Activated T-helper 2 cell treated with anti-CD3 and anti-CD28 coated beads, Interferon-gamma antibody, Interleukin-2, Interleukin-4, amounts not matched to agents 10 μg/mL and 5 μg/mL and 100 μg/mL, durations not matched to agents 14 hours and 24 hours and 36 hours (primary cell): ENCODE measurements around the gene PCDHGA8. TPM values are rescaled to one million over a fixed set of nuclear protein-coding genes. Genes with fewer than 3 reads are reported as not detected.
"Not testable (repeated sequence)": the region's sequence is repeated elsewhere in the genome, so short reads cannot be mapped to it uniquely, and the experiment has no call there.

Experiments
- DNase-seq: peaks from one replicate; pipeline ENCODE4 v3.0.0; 2021; ENCODE audit warnings: low spot score
- H3K27ac Mint-ChIP-seq: one replicate; pipeline ENCODE4 v1.8.0; 2021; ENCODE audit warnings: mixed read lengths
- H3K27me3 Mint-ChIP-seq: one replicate; pipeline ENCODE4 v1.8.0; 2021; ENCODE audit warnings: low read depth, mixed read lengths
- H3K36me3 Mint-ChIP-seq: one replicate; pipeline ENCODE4 v1.8.0; 2021; ENCODE audit warnings: low read depth, mixed read lengths
- H3K4me1 Mint-ChIP-seq: one replicate; pipeline ENCODE4 v1.8.0; 2021; ENCODE audit warnings: low read depth, mixed read lengths
- H3K4me3 Mint-ChIP-seq: one replicate; pipeline ENCODE4 v1.8.0; 2021; ENCODE audit warnings: low read depth, mild to moderate bottlenecking, moderate library complexity, mixed read lengths
- H3K9me3 Mint-ChIP-seq: one replicate; pipeline ENCODE4 v1.8.0; 2021; ENCODE audit warnings: mixed read lengths
- intact Hi-C: fragments of 100-400 bp; cut with micrococcal nuclease; formaldehyde crosslinking; loops from one replicate; pipeline ENCODE4 v1.15.1; 2023
- total RNA-seq: library from RNA; stranded (reverse); gene quantifications from 2 replicates; pipeline ENCODE4 v1.2.3, GENCODE V29; 2022

The PCDHGA8 gene
- total RNA-seq, result 0.07 and 0.23 TPM in 2 replicates

DNA sequence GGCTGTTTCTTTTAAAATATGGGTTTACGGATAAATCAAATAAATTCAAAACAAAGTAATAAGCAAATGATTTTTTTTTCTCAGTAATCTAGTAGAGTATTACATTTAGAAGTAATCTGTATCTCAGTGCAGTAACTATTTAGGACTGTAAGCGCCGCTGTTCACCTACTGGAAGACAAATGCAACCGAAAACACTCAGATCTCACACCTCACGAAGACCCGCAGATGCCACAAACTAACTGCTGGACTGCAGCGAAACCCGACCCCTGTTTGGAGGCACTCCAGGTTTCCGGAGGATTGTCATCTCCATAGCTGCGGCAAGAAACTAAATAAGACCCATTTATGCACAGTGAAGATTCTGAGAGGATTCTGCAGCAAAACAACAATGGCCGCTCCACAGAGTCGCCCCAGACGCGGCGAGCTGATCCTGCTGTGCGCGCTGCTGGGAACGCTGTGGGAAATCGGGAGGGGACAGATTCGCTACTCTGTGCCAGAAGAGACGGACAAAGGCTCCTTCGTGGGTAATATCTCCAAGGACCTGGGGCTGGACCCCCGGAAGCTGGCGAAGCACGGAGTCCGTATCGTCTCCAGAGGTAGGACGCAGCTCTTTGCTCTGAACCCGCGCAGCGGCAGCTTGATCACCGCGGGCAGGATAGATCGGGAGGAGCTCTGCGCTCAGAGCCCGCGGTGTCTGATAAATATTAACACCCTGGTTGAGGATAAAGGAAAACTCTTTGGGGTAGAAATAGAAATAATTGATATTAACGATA lies at the start of gene PCDHGA8:
PCDHGA8 (plus strand) TSS at position 205 of the 770 bp plus-strand sequence; CDS start at position 386, 181 bp downstream.
- Mint-ChIP-seq H3K9me3 (peaks cover 42% of the 10 kb centered on the region), H3K27ac (no peak within 1 kb of the TSS), H3K27me3 (peaks cover 15% of the 10 kb centered on the region), H3K4me3 (no peak within 1 kb of the TSS), H3K4me1 (no peaks in the 10 kb centered on the region), H3K36me3 (peaks cover 3% of the 10 kb centered on the region)
- DNase-seq, result no peak
- intact Hi-C loops, result no loop called here

DNA sequence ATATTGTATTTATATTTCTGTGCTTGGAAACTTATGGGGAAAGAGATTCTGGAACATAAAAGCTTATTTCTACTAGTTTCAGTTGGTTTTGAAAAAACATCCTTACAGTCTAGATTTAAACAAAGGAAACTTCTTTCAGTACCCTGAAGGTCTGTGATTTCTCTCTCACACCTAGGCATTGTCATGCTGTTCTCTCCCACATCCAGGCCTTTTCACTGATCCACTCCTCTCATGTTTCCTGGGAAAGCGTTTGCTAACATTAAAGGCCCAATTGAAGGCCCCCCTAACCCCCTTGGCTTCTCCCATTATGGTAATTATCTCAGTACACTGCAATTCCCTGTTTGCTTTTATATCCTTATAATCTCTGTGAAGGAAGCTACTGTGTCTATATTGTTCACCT lies 49.7 kb upstream of the PCDHGA8 start:
- H3K4me3 Mint-ChIP-seq, result no peak overlapping the region
- peaks cover 45% of the 10 kb centered on the region for H3K9me3 Mint-ChIP-seq
- no peak for DNase-seq
- intact Hi-C loops, result loop anchor here (5.0 kb wide), 1 partner anchor 155 kb away; the partner anchor contains the start of gene PCDHB9
- H3K36me3 Mint-ChIP-seq, result no peaks in the 10 kb centered on the region
- peaks cover 4% of the 10 kb centered on the region for H3K4me1 Mint-ChIP-seq
- no peak overlapping the region for H3K27ac Mint-ChIP-seq
- H3K27me3 Mint-ChIP-seq, result peaks cover 21% of the 10 kb centered on the region

DNA sequence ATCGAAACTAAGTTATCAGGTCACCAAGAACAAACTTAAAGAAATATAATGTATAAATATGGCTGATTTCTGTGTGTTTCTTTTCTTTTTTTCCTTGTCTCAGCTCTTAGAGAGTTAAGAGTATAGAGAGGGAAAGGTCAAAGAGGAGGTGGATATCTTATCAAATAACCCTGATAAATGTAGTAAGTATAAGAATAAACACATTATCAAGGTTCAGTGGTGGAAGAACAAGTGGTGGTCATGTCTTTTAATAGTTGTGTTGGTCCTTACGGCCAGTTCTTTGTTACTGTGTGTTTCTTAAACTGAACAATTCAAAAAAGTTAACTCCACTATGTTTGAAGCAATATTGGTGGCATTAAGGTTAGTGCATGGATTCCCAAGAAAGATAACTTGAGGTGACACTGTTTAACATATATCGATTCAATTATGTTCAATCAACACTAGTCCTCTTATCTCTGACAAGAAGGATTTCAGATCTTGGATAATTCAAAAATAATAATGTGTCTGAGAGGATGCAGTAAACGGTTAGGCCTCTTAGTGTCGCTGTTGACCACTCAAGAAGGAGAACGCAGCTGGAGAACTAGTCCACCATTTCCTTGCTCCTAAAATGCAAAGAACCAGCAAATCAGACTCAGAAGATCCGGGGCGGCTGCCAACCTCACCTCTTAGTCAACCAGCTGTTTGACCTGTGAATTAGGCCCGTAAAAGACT lies 49.0 kb upstream of the PCDHGA8 start, which contains the start of gene PCDHGA3:
PCDHGA3 (plus strand) TSS at position 588 of the 711 bp plus-strand sequence. CDS start 205 bp downstream, outside the sequence.
- H3K4me1 Mint-ChIP-seq, result peaks cover 4% of the 10 kb centered on the region
- DNase-seq, result no peak
- peaks cover 15% of the 10 kb centered on the region for H3K27me3 Mint-ChIP-seq
- peak within 1 kb of the TSS; percentile 61 for H3K4me3 Mint-ChIP-seq
- peaks cover 40% of the 10 kb centered on the region for H3K9me3 Mint-ChIP-seq
- H3K27ac Mint-ChIP-seq, result no peak within 1 kb of the TSS
- intact Hi-C loops, result loop anchor here (5.0 kb wide), 1 partner anchor 156 kb away; the partner anchor contains the start of gene PCDHB9
- H3K36me3 Mint-ChIP-seq, result no peaks in the 10 kb centered on the region

DNA sequence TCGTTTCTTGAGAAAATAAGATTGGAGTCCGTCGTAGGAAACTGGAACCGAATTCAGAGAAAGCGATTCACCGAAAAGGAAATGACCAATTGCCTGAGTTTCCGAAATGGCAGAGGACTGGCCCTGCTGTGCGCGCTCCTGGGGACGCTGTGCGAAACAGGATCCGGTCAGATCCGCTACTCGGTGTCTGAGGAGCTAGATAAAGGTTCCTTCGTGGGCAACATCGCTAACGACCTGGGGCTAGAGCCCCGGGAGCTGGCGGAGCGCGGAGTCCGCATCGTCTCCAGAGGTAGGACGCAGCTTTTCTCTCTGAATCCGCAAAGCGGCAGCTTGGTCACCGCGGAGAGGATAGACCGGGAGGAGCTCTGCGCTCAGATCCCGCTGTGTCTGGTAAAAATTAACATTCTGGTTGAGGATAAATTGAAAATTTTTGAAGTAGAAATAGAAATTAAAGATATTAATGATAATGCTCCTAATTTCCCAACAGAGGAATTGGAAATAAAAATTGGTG lies 48.4 kb upstream of the PCDHGA8 start:
- no peaks in the 10 kb centered on the region for H3K36me3 Mint-ChIP-seq
- peaks cover 13% of the 10 kb centered on the region for H3K27me3 Mint-ChIP-seq
- DNase-seq, result no peak
- peaks cover 2% of the 10 kb centered on the region for H3K4me1 Mint-ChIP-seq
- peaks cover 37% of the 10 kb centered on the region for H3K9me3 Mint-ChIP-seq
- peak overlapping the region; percentile 61 for H3K4me3 Mint-ChIP-seq
- no peak overlapping the region for H3K27ac Mint-ChIP-seq
- intact Hi-C loops, result loop anchor here (5.0 kb wide), 1 partner anchor 157 kb away; the partner anchor contains the start of gene PCDHB9

GRCh38 chr5:141345327-141345726 lies 47.1 kb upstream of the PCDHGA8 start:
- peaks cover 12% of the 10 kb centered on the region for H3K27me3 Mint-ChIP-seq

DNA sequence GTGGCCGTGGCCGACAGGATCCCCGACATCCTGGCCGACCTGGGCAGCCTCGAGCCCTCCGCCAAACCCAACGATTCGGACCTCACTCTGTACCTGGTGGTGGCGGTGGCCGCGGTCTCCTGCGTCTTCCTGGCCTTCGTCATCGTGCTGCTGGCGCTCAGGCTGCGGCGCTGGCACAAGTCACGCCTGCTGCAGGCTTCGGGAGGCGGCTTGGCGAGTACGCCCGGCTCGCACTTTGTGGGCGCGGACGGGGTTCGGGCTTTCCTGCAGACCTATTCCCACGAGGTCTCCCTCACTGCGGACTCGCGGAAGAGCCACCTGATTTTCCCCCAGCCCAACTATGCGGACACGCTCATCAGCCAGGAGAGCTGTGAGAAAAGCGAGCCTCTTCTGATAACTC lies 46.4 kb upstream of the PCDHGA8 start:
- H3K9me3 Mint-ChIP-seq, result peaks cover 37% of the 10 kb centered on the region
- H3K4me3 Mint-ChIP-seq, DNase-seq, H3K36me3 Mint-ChIP-seq, H3K4me1 Mint-ChIP-seq, H3K27ac Mint-ChIP-seq, intact Hi-C loops: not testable (repeated sequence)
- peaks cover 12% of the 10 kb centered on the region for H3K27me3 Mint-ChIP-seq

More at GRCh38 chr5:141345327-141345726, 47.1 kb upstream of the PCDHGA8 start:
- no peak overlapping the region for H3K4me3 Mint-ChIP-seq
- intact Hi-C loops, result no loop called here
- H3K9me3 Mint-ChIP-seq, result peaks cover 38% of the 10 kb centered on the region
- no peaks in the 10 kb centered on the region for H3K36me3 Mint-ChIP-seq
- H3K4me1 Mint-ChIP-seq, result peaks cover 8% of the 10 kb centered on the region
- no peak overlapping the region for H3K27ac Mint-ChIP-seq
- no peak for DNase-seq

- peaks cover 7% of the 10 kb centered on the region for H3K4me1 Mint-ChIP-seq
- H3K4me3 Mint-ChIP-seq, result peak within 1 kb of the TSS; percentile 75
- H3K27me3 Mint-ChIP-seq, result peaks cover 14% of the 10 kb centered on the region
These were observed 42.4 kb upstream of the PCDHGA8 start, which contains the start of gene PCDHGB1 for GRCh38 chr5:141349917-141350619. Gene PCDHGB1, plus strand, starts transcription at chr5:141350099. Its CDS starts 162 bp downstream, at chr5:141350261.

DNA sequence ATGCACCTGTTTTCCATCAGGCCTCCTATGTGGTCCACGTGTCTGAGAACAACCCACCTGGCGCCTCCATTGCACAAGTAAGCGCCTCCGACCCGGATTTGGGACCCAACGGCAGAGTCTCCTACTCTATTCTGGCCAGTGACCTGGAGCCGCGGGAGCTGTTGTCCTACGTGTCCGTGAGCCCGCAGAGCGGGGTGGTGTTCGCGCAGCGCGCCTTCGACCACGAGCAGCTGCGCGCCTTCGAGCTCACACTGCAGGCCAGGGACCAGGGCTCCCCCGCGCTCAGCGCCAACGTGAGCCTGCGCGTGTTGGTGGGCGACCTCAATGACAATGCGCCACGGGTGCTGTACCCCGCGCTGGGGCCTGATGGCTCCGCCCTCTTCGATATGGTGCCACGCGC lies 40.8 kb upstream of the PCDHGA8 start:
- intact Hi-C loops, result loop anchor here (10.0 kb wide), 1 partner anchor 117 kb away; no protein-coding TSS in a partner anchor
- no peak for DNase-seq
- no peak overlapping the region for H3K4me3 Mint-ChIP-seq
- peaks cover 21% of the 10 kb centered on the region for H3K9me3 Mint-ChIP-seq
- no peak overlapping the region for H3K27ac Mint-ChIP-seq
- H3K36me3 Mint-ChIP-seq, result no peaks in the 10 kb centered on the region
- peaks cover 7% of the 10 kb centered on the region for H3K4me1 Mint-ChIP-seq
- H3K27me3 Mint-ChIP-seq, result peaks cover 14% of the 10 kb centered on the region

More at GRCh38 chr5:141349917-141350619, 42.4 kb upstream of the PCDHGA8 start, which contains the start of gene PCDHGB1:
- Mint-ChIP-seq H3K9me3 (peaks cover 21% of the 10 kb centered on the region), H3K27ac (no peak within 1 kb of the TSS), H3K36me3 (no peaks in the 10 kb centered on the region)
- DNase-seq, result no peak
- intact Hi-C loops, result loop anchor here (10.0 kb wide), 1 partner anchor 115 kb away; no protein-coding TSS in a partner anchor

GRCh38 chr5:141354900-141355469 lies 37.4 kb upstream of the PCDHGA8 start, which contains the start of gene PCDHGA4:
Gene PCDHGA4, plus strand, starts transcription at chr5:141355021. Its CDS starts 87 bp downstream, at chr5:141355108.
- H3K4me3 Mint-ChIP-seq, result peak within 1 kb of the TSS; percentile 39
- DNase-seq, result no peak
- intact Hi-C loops, result loop anchor here (5.0 to 10.0 kb wide), 4 partner anchors 67 to 202 kb away; partner anchors contain the start of gene PCDHGA11
- H3K36me3 Mint-ChIP-seq, result no peaks in the 10 kb centered on the region
- peaks cover 6% of the 10 kb centered on the region for H3K4me1 Mint-ChIP-seq
- no peak within 1 kb of the TSS for H3K27ac Mint-ChIP-seq
- H3K9me3 Mint-ChIP-seq, result peaks cover 23% of the 10 kb centered on the region
- H3K27me3 Mint-ChIP-seq, result peaks cover 20% of the 10 kb centered on the region

DNA sequence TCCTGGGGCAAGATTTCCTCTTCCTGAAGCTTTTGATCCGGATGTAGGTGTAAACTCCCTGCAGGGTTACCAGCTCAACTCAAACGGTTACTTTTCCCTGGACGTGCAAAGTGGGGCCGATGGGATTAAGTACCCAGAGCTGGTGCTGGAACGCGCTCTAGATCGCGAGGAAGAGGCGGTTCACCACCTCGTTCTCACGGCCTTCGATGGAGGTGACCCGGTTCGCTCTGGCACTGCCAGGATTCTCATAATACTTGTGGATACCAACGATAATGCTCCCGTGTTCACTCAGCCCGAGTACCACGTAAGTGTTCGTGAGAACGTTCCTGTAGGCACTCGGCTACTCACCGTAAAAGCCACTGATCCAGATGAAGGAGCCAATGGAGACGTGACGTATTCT lies 36.8 kb upstream of the PCDHGA8 start:
- Mint-ChIP-seq H3K4me1 (peaks cover 2% of the 10 kb centered on the region), H3K27me3 (peaks cover 20% of the 10 kb centered on the region), H3K4me3 (no peak overlapping the region), H3K27ac (no peak overlapping the region), H3K9me3 (peaks cover 21% of the 10 kb centered on the region), H3K36me3 (peaks cover 1% of the 10 kb centered on the region)
- intact Hi-C loops, result loop anchor here (5.0 to 10.0 kb wide), 4 partner anchors 67 to 202 kb away; partner anchors contain the start of gene PCDHGA11
- DNase-seq, result no peak

- no peak overlapping the region for H3K27ac Mint-ChIP-seq
- H3K4me3 Mint-ChIP-seq, result no peak overlapping the region
- peaks cover 26% of the 10 kb centered on the region for H3K9me3 Mint-ChIP-seq
- no peak for DNase-seq
- H3K36me3 Mint-ChIP-seq, result peaks cover 3% of the 10 kb centered on the region
- peaks cover 2% of the 10 kb centered on the region for H3K4me1 Mint-ChIP-seq
- peaks cover 24% of the 10 kb centered on the region for H3K27me3 Mint-ChIP-seq
- intact Hi-C loops, result loop anchor here (5.0 to 10.0 kb wide), 4 partner anchors 66 to 201 kb away; partner anchors contain the start of gene PCDHGA11
These were observed 36.3 kb upstream of the PCDHGA8 start for GRCh38 chr5:141356133-141356532.
